Measurements from ENCODE around the gene HEXIM2.

HEXIM2 gene

GRCh38 chr17:45145035-45145389 is 16.7 kb upstream of the HEXIM2 start:
- DNase-seq = no peak

- DNase-seq = no peak
These were observed 15.5 kb upstream of the HEXIM2 start for GRCh38 chr17:45146166-45146565.

- no peak for DNase-seq
These were observed 15.1 kb upstream of the HEXIM2 start for GRCh38 chr17:45146592-45146889.

- DNase-seq = peak; percentile 80
These were observed 14.6 kb upstream of the HEXIM2 start for GRCh38 chr17:45146890-45147580.

- peak; percentile 92 for DNase-seq
These were observed 14.0 kb upstream of the HEXIM2 start for GRCh38 chr17:45147581-45148182.

GRCh38 chr17:45148183-45149036 is 13.3 kb upstream of the HEXIM2 start, which contains the start of gene HEXIM1:
Gene HEXIM1, plus strand, starts transcription at chr17:45148475. Its CDS starts 716 bp downstream, at chr17:45149191.
- DNase-seq = peak; percentile 100

- DNase-seq = peak; percentile 85
These were observed 12.5 kb upstream of the HEXIM2 start for GRCh38 chr17:45149037-45149668.

- DNase-seq = peak; percentile 66
These were observed 11.7 kb upstream of the HEXIM2 start for GRCh38 chr17:45149669-45150664.

- peak; percentile 10 for DNase-seq
These were observed 10.5 kb upstream of the HEXIM2 start for GRCh38 chr17:45150911-45151809.

GRCh38 chr17:45155029-45155428 is 6.6 kb upstream of the HEXIM2 start:
- DNase-seq = peak; percentile 1

GRCh38 chr17:45155483-45155882 is 6.2 kb upstream of the HEXIM2 start:
- peak; percentile 3 for DNase-seq

- DNase-seq = no peak
These were observed 5.4 kb upstream of the HEXIM2 start for GRCh38 chr17:45156242-45156641.

- peak; percentile 59 for DNase-seq
These were observed 1.0 kb upstream of the HEXIM2 start for GRCh38 chr17:45160447-45161287.

- no peak for DNase-seq
These were observed 481 bp downstream of the HEXIM2 start for GRCh38 chr17:45162025-45162687.

- no peak for DNase-seq
These were observed 3.1 kb downstream of the HEXIM2 start for GRCh38 chr17:45164734-45165269.

GRCh38 chr17:45168991-45169752 is 7.5 kb downstream of the HEXIM2 start:
- no peak for DNase-seq

GRCh38 chr17:45170280-45170930 is 8.7 kb downstream of the HEXIM2 start:
- DNase-seq = no peak

- no peak for DNase-seq
These were observed 9.3 kb downstream of the HEXIM2 start for GRCh38 chr17:45170931-45171337.
